WERI-Rb-1 (cell line): ENCODE data around the gene CHST12.

Experiments used
- DNase-seq: peaks from one replicate; pipeline ENCODE4 v3.0.0-alpha.2; 2020
- H3K27ac ChIP-seq: fragments of 250-450 bp; sonication (Bioruptor Pico); 2 replicates; pipeline ENCODE4 v1.5.1; 2020; ENCODE audit warnings: mild to moderate bottlenecking, moderate library complexity
- H3K27me3 ChIP-seq: fragments of 250-450 bp; sonication (Bioruptor Pico); 2 replicates; pipeline ENCODE4 v1.5.1; 2021; ENCODE audit warnings: mild to moderate bottlenecking, low read depth, moderate library complexity; ENCODE audit not compliant: insufficient read depth, severe bottlenecking
- H3K36me3 ChIP-seq: fragments of 250-450 bp; sonication (Bioruptor Pico); 2 replicates; pipeline ENCODE4 v1.5.1; 2020; ENCODE audit warnings: mild to moderate bottlenecking, moderate library complexity
- H3K4me3 ChIP-seq: 2 replicates; pipeline ENCODE4 v1.5.1; 2011; ENCODE audit warnings: low read depth, mild to moderate bottlenecking, control low read depth, low read length
- H3K9me3 ChIP-seq: fragments of 250-450 bp; sonication (Bioruptor Pico); 2 replicates; pipeline ENCODE4 v1.5.1; 2021; ENCODE audit warnings: mild to moderate bottlenecking, moderate library complexity; ENCODE audit not compliant: severe bottlenecking
- TF ChIP-seq, protein P1 (sequence below): IDR thresholded peaks from 2 replicates; pipeline ENCODE4 v1.5.1; 2011; ENCODE audit warnings: low read depth, mild to moderate bottlenecking, control low read depth, inconsistent platforms, low read length

Gene CHST12

GRCh38 chr7:2443491-2443890 is 40.1 kb downstream of the CHST12 start:
- no peak for DNase-seq
- TF ChIP-seq, protein P1, sequence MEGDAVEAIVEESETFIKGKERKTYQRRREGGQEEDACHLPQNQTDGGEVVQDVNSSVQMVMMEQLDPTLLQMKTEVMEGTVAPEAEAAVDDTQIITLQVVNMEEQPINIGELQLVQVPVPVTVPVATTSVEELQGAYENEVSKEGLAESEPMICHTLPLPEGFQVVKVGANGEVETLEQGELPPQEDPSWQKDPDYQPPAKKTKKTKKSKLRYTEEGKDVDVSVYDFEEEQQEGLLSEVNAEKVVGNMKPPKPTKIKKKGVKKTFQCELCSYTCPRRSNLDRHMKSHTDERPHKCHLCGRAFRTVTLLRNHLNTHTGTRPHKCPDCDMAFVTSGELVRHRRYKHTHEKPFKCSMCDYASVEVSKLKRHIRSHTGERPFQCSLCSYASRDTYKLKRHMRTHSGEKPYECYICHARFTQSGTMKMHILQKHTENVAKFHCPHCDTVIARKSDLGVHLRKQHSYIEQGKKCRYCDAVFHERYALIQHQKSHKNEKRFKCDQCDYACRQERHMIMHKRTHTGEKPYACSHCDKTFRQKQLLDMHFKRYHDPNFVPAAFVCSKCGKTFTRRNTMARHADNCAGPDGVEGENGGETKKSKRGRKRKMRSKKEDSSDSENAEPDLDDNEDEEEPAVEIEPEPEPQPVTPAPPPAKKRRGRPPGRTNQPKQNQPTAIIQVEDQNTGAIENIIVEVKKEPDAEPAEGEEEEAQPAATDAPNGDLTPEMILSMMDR = no peak
- Histone ChIP-seq H3K4me3 (no peak overlapping the region), H3K9me3 (no peaks in the 10 kb centered on the region), H3K27me3 (no peaks in the 10 kb centered on the region), H3K27ac (no peak overlapping the region), H3K36me3 (no peaks in the 10 kb centered on the region; the same call in 1 of the 2 replicates)

DNA sequence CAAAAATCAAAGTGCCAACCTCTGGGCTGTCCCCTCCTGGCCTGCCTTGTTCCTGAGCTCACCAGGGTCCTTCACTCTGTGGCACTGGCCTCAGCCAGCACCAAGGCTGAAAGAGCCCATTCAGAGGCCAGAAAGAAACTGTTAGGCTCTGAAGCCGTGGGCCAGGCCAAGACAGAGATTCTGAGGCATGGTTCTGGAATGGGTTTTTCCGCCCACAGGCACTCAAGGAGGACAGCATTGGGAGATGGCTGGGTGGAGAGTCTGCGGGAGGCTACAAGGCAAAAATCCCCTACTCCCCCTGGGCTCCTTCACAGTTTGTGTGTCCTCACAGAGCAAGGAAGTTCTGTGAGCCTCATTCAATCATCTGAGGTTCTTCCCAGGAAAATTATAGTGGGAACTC is 41.1 kb downstream of the CHST12 start:
- no peak overlapping the region for H3K27ac ChIP-seq

GRCh38 chr7:2445047-2445446 is 41.6 kb downstream of the CHST12 start:
- no peak overlapping the region for H3K4me3 ChIP-seq
- no peak for DNase-seq
- no peak overlapping the region for H3K27ac ChIP-seq
- TF ChIP-seq, protein P1 = no peak
- no peaks in the 10 kb centered on the region for H3K36me3 ChIP-seq
- H3K9me3 ChIP-seq = no peaks in the 10 kb centered on the region
- H3K27me3 ChIP-seq = no peaks in the 10 kb centered on the region

More for the DNA sequence above, 41.1 kb downstream of the CHST12 start:
- TF ChIP-seq, protein P1 = no peak
- Histone ChIP-seq H3K4me3 (no peak overlapping the region), H3K36me3 (no peaks in the 10 kb centered on the region), H3K9me3 (no peaks in the 10 kb centered on the region), H3K27me3 (no peaks in the 10 kb centered on the region)
- DNase-seq = no peak

- Histone ChIP-seq H3K27me3 (no peaks in the 10 kb centered on the region), H3K27ac (no peak overlapping the region), H3K9me3 (no peaks in the 10 kb centered on the region), H3K36me3 (no peaks in the 10 kb centered on the region), H3K4me3 (no peak overlapping the region)
- DNase-seq = no peak
- TF ChIP-seq, protein P1 = no peak
Measured at GRCh38 chr7:2445898-2446555, 42.6 kb downstream of the CHST12 start.

DNA sequence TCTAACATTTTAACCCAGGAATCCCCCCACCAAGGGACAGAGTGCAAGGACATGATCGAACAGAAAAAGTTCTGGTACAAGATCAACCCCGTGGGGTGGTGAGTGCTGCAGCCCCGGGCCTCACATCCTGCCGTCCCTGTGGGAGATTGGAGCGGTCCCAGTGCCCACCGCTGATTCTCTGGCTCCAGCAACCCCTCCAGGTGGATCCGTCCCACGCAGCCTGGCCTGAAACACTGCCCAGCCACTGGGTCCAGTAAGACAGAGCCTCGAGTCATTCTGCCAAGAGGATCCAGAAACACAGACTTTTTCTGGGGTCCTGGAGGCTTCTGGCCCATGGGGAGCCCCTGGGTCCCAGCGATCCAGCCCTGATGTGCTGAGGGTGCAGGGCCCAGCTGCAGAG is 43.3 kb downstream of the CHST12 start:
- TF ChIP-seq, protein P1 = no peak
- Histone ChIP-seq H3K27ac (no peak overlapping the region), H3K9me3 (no peaks in the 10 kb centered on the region), H3K36me3 (no peaks in the 10 kb centered on the region), H3K4me3 (no peak overlapping the region), H3K27me3 (no peaks in the 10 kb centered on the region)
- DNase-seq = no peak
